HG03103 (cell line): ENCODE measurements around the gene ALDH2.
"Not testable (repeated sequence)": the region's sequence is repeated elsewhere in the genome, so short reads cannot be mapped to it uniquely, and the experiment has no call there.

Source experiments
- ATAC-seq: cut with Tn5 transposase; IDR thresholded peaks from one replicate; pipeline ENCODE4 v1.9.1; 2021; ENCODE audit warnings: low read depth; ENCODE audit not compliant: unreplicated experiment

ALDH2 gene

GRCh38 chr12:111758120-111758561, 8.6 kb upstream of the ALDH2 start:
- no peak for ATAC-seq

- ATAC-seq = no peak
Observed at GRCh38 chr12:111759271-111759670, 7.5 kb upstream of the ALDH2 start.

- no peak for ATAC-seq
Observed at GRCh38 chr12:111759991-111760390, 6.7 kb upstream of the ALDH2 start.

- no peak for ATAC-seq
Observed at GRCh38 chr12:111761099-111761498, 5.6 kb upstream of the ALDH2 start.

- ATAC-seq = no peak
Observed at GRCh38 chr12:111761706-111762105, 5.0 kb upstream of the ALDH2 start.

- ATAC-seq = not testable (repeated sequence)
Observed at GRCh38 chr12:111763552-111763951, 3.2 kb upstream of the ALDH2 start.

GRCh38 chr12:111764120-111764821, 2.5 kb upstream of the ALDH2 start:
- ATAC-seq = no peak

- ATAC-seq = no peak
Observed at GRCh38 chr12:111767362-111768158, 827 bp downstream of the ALDH2 start.

- no peak for ATAC-seq
Observed at GRCh38 chr12:111768159-111768895, 1.6 kb downstream of the ALDH2 start.

- no peak for ATAC-seq
Observed at GRCh38 chr12:111769599-111769998, 2.9 kb downstream of the ALDH2 start.

- ATAC-seq = no peak
Observed at GRCh38 chr12:111773801-111774551, 7.2 kb downstream of the ALDH2 start.

GRCh38 chr12:111775205-111776193, 8.8 kb downstream of the ALDH2 start:
- peak; percentile 79 for ATAC-seq

GRCh38 chr12:111776836-111777344, 10.2 kb downstream of the ALDH2 start:
- no peak for ATAC-seq

GRCh38 chr12:111777345-111778045, 10.8 kb downstream of the ALDH2 start:
- no peak for ATAC-seq

GRCh38 chr12:111780166-111780565, 13.4 kb downstream of the ALDH2 start:
- no peak for ATAC-seq

- no peak for ATAC-seq
Observed at GRCh38 chr12:111780615-111781014, 13.9 kb downstream of the ALDH2 start.

- no peak for ATAC-seq
Observed at GRCh38 chr12:111781085-111781658, 14.4 kb downstream of the ALDH2 start.

GRCh38 chr12:111783046-111783445, 16.3 kb downstream of the ALDH2 start:
- ATAC-seq = no peak
